GM12878 (cell line): ENCODE data around the gene SEC14L1.

Experiments
- CTCF ChIP-seq, 3 experiments: IDR thresholded peaks in 2 of 3; conservative IDR thresholded peaks in 1 of 3; 2 replicates each; pipeline ENCODE4 v1.5.1; 2011; ENCODE audit warnings: low read depth in 3 of 3, low read length in 3 of 3, mild to moderate bottlenecking in 3 of 3, control low read depth in 2 of 3, moderate library complexity in 2 of 3, inconsistent platforms in 1 of 3, mixed read lengths in 1 of 3; ENCODE audit not compliant: control insufficient read depth in 2 of 3, insufficient read depth in 1 of 3; ENCODE audit errors: extremely low read depth in 1 of 3
- EZH2 ChIP-seq: IDR thresholded peaks from 2 replicates; pipeline ENCODE4 v1.6.1; 2012; ENCODE audit warnings: low read depth, mild to moderate bottlenecking, control low read depth, inconsistent platforms, low read length, borderline replicate concordance; ENCODE audit not compliant: control insufficient read depth
- MEF2A ChIP-seq: IDR thresholded peaks from 2 replicates; pipeline ENCODE4 v1.6.1; 2011; ENCODE audit warnings: low read depth, mild to moderate bottlenecking, low read length, moderate library complexity; ENCODE audit not compliant: insufficient read depth
- NRF1 ChIP-seq: conservative IDR thresholded peaks from 2 replicates; pipeline ENCODE4 v1.6.1; 2011; ENCODE audit warnings: mild to moderate bottlenecking, low read depth, low read length, improper control_type of control experiment
- POLR2A ChIP-seq: IDR thresholded peaks from 2 replicates; pipeline ENCODE4 v1.6.1; 2011; ENCODE audit warnings: low read depth, mild to moderate bottlenecking, low read length
- POLR2AphosphoS5 ChIP-seq: IDR thresholded peaks from 2 replicates; pipeline ENCODE4 v1.6.1; 2011; ENCODE audit warnings: mild to moderate bottlenecking, low read length, inconsistent platforms
- YY1 ChIP-seq: IDR thresholded peaks from 2 replicates; pipeline ENCODE4 v1.6.1; 2011; ENCODE audit warnings: low read depth, mild to moderate bottlenecking, low read length
- ZZZ3 ChIP-seq: IDR thresholded peaks from 2 replicates; pipeline ENCODE4 v1.6.1; 2011; ENCODE audit warnings: low read depth; ENCODE audit not compliant: control insufficient read depth, insufficient read length
- TF ChIP-seq, protein P1 (sequence below): fragments of 450-650 bp; IDR thresholded peaks from 2 replicates; pipeline ENCODE4 v1.6.1; 2018; ENCODE audit warnings: borderline replicate concordance, mild to moderate bottlenecking; ENCODE audit not compliant: partially characterized antibody
- TF ChIP-seq, protein P2 (sequence below): fragments of 150-350 bp; IDR thresholded peaks from 2 replicates; pipeline ENCODE4 v1.6.1; 2016; ENCODE audit warnings: low read depth, low read length

DNA sequence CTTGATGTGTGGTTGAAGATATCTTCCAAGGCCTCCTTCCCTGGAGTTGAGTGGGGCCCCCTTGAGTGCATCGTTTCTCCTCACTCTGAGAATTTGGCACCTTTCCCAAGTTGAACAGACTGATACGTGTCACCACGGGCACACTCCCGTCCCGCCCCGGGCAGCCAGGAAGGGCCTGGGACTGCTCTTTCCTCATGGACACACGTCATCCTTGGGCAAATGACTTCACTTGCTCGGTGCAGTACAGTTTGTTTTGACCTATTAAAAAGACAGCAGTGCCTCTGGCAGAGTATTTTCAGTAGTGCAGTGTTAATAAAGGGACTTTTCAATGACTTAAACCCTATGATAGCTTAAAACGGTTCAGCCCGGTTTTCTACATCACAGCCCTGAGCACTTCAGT lies 59.9 kb downstream of the SEC14L1 start:
- TF ChIP-seq POLR2AphosphoS5 (no peak), POLR2A (no peak), CTCF (IDR thresholded peaks at IDR 0.05 in 2 of 3, conservative IDR thresholded peaks at IDR 0.05 in 1 of 3; ENCODE audit: control insufficient read depth in 2 of 3, extremely low read depth in 1 of 3, insufficient read depth in 1 of 3, low read depth in 3 of 3, low read length in 3 of 3) (no peak; a peak in 1 of 6 replicates), ZZZ3 (no peak), MEF2A (no peak), EZH2 (no peak), YY1 (no peak), NRF1 (no peak)
- TF ChIP-seq, protein P1, sequence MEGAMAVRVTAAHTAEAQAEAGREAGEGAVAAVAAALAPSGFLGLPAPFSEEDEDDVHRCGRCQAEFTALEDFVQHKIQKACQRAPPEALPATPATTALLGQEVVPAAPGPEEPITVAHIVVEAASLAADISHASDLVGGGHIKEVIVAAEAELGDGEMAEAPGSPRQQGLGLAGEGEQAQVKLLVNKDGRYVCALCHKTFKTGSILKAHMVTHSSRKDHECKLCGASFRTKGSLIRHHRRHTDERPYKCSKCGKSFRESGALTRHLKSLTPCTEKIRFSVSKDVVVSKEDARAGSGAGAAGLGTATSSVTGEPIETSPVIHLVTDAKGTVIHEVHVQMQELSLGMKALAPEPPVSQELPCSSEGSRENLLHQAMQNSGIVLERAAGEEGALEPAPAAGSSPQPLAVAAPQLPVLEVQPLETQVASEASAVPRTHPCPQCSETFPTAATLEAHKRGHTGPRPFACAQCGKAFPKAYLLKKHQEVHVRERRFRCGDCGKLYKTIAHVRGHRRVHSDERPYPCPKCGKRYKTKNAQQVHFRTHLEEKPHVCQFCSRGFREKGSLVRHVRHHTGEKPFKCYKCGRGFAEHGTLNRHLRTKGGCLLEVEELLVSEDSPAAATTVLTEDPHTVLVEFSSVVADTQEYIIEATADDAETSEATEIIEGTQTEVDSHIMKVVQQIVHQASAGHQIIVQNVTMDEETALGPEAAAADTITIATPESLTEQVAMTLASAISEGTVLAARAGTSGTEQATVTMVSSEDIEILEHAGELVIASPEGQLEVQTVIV = no peak
- TF ChIP-seq, protein P2, sequence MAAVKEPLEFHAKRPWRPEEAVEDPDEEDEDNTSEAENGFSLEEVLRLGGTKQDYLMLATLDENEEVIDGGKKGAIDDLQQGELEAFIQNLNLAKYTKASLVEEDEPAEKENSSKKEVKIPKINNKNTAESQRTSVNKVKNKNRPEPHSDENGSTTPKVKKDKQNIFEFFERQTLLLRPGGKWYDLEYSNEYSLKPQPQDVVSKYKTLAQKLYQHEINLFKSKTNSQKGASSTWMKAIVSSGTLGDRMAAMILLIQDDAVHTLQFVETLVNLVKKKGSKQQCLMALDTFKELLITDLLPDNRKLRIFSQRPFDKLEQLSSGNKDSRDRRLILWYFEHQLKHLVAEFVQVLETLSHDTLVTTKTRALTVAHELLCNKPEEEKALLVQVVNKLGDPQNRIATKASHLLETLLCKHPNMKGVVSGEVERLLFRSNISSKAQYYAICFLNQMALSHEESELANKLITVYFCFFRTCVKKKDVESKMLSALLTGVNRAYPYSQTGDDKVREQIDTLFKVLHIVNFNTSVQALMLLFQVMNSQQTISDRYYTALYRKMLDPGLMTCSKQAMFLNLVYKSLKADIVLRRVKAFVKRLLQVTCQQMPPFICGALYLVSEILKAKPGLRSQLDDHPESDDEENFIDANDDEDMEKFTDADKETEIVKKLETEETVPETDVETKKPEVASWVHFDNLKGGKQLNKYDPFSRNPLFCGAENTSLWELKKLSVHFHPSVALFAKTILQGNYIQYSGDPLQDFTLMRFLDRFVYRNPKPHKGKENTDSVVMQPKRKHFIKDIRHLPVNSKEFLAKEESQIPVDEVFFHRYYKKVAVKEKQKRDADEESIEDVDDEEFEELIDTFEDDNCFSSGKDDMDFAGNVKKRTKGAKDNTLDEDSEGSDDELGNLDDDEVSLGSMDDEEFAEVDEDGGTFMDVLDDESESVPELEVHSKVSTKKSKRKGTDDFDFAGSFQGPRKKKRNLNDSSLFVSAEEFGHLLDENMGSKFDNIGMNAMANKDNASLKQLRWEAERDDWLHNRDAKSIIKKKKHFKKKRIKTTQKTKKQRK = no peak
